NCI-H2227 (cell line): ENCODE results near the gene SND1.
"Not testable (repeated sequence)": the region's sequence is repeated elsewhere in the genome, so short reads cannot be mapped to it uniquely, and the experiment has no call there.

Experiments used
- DNase-seq: peaks from one replicate; lab custom pipeline; 2025; ENCODE audit not compliant: unreplicated experiment; lab: John Stamatoyannopoulos, UW

The SND1 gene

GRCh38 chr7:127953423-127954356 is 301.7 kb downstream of the SND1 start:
- no peak for DNase-seq

- no peak for DNase-seq
Measured at GRCh38 chr7:127954357-127954748, 302.4 kb downstream of the SND1 start.

GRCh38 chr7:127955051-127955531 is 303.1 kb downstream of the SND1 start:
- DNase-seq, result no peak

GRCh38 chr7:127957886-127958285 is 305.9 kb downstream of the SND1 start:
- DNase-seq, result no peak

- no peak for DNase-seq
Measured at GRCh38 chr7:127959770-127960169, 307.8 kb downstream of the SND1 start.

- DNase-seq, result no peak
Measured at GRCh38 chr7:127961786-127962453, 309.9 kb downstream of the SND1 start.

- DNase-seq, result no peak
Measured at GRCh38 chr7:127962589-127963361, 310.8 kb downstream of the SND1 start.

- DNase-seq, result not testable (repeated sequence)
Measured at GRCh38 chr7:127963850-127964249, 311.9 kb downstream of the SND1 start.

GRCh38 chr7:127967281-127967680 is 315.3 kb downstream of the SND1 start:
- DNase-seq, result no peak

GRCh38 chr7:127968547-127968946 is 316.6 kb downstream of the SND1 start:
- DNase-seq, result no peak

GRCh38 chr7:127973832-127974231 is 321.8 kb downstream of the SND1 start:
- DNase-seq, result no peak

- DNase-seq, result no peak
Measured at GRCh38 chr7:127974446-127975035, 322.5 kb downstream of the SND1 start.

GRCh38 chr7:127976056-127976737 is 324.2 kb downstream of the SND1 start:
- DNase-seq, result no peak

- DNase-seq, result no peak
Measured at GRCh38 chr7:127976738-127977120, 324.7 kb downstream of the SND1 start.

- DNase-seq, result no peak
Measured at GRCh38 chr7:127978421-127978820, 326.4 kb downstream of the SND1 start.

GRCh38 chr7:127979113-127979727 is 327.2 kb downstream of the SND1 start:
- DNase-seq, result no peak

GRCh38 chr7:127979728-127980126 is 327.7 kb downstream of the SND1 start:
- no peak for DNase-seq

GRCh38 chr7:127980901-127981300 is 328.9 kb downstream of the SND1 start:
- DNase-seq, result no peak

GRCh38 chr7:127981965-127982364 is 330.0 kb downstream of the SND1 start:
- no peak for DNase-seq

GRCh38 chr7:127983804-127984332 is 331.9 kb downstream of the SND1 start:
- DNase-seq, result no peak
